KMS-11 (cell line): ENCODE results near the gene COX8A.
A peak's percentile ranks its signal among the peaks of the same experiment; 100 is the strongest.

Experiments
- H2AFZ ChIP-seq: fragments of 200-600 bp; sonication (generic); 2 replicates; pipeline ENCODE4 v1.6.1; 2016; ENCODE audit warnings: antibody characterized with exemption, mixed run types, low read depth
- H3K27ac ChIP-seq: fragments of 200-600 bp; sonication (generic); 2 replicates; pipeline ENCODE4 v1.6.1; 2016; ENCODE audit warnings: mild to moderate bottlenecking, mixed run types
- H3K27me3 ChIP-seq: fragments of 200-600 bp; sonication (generic); 2 replicates; pipeline ENCODE4 v1.6.1; 2017; ENCODE audit warnings: mild to moderate bottlenecking, low read depth, mixed run types, moderate library complexity; ENCODE audit not compliant: insufficient read depth
- H3K36me3 ChIP-seq: fragments of 200-600 bp; sonication (generic); 2 replicates; pipeline ENCODE4 v1.6.1; 2017; ENCODE audit warnings: mild to moderate bottlenecking, mixed run types; ENCODE audit not compliant: insufficient read depth
- H3K4me1 ChIP-seq: fragments of 200-600 bp; sonication (generic); 2 replicates; pipeline ENCODE4 v1.6.1; 2016; ENCODE audit warnings: mild to moderate bottlenecking, low read depth, mixed run types; ENCODE audit not compliant: poor library complexity, severe bottlenecking
- H3K4me2 ChIP-seq: fragments of 200-600 bp; sonication (generic); 2 replicates; pipeline ENCODE4 v1.7.0; 2016; ENCODE audit warnings: mild to moderate bottlenecking, mixed run types
- H3K4me3 ChIP-seq: fragments of 200-600 bp; sonication (generic); IDR thresholded peaks from 2 replicates; pipeline ENCODE4 v1.6.1; 2017; ENCODE audit warnings: low read depth, low read length, mixed read lengths; ENCODE audit not compliant: insufficient read depth
- H3K79me2 ChIP-seq: fragments of 200-600 bp; sonication (generic); 2 replicates; pipeline ENCODE4 v1.6.1; 2016; ENCODE audit warnings: low read depth, mixed run types; ENCODE audit not compliant: insufficient read depth
- H3K9ac ChIP-seq: fragments of 200-600 bp; sonication (generic); 2 replicates; pipeline ENCODE4 v1.6.1; 2016; ENCODE audit warnings: mild to moderate bottlenecking, mixed run types
- H4K20me1 ChIP-seq: fragments of 200-600 bp; sonication (generic); 2 replicates; pipeline ENCODE4 v1.6.1; 2016; ENCODE audit warnings: mild to moderate bottlenecking, mixed run types; ENCODE audit not compliant: insufficient read depth
- CTCF ChIP-seq: fragments of 200-600 bp; sonication (generic); conservative IDR thresholded peaks from 2 replicates; pipeline ENCODE4 v1.6.1; 2017; ENCODE audit warnings: low read depth, mild to moderate bottlenecking, antibody characterized with exemption, low read length, moderate library complexity, mixed read lengths

Gene COX8A

DNA sequence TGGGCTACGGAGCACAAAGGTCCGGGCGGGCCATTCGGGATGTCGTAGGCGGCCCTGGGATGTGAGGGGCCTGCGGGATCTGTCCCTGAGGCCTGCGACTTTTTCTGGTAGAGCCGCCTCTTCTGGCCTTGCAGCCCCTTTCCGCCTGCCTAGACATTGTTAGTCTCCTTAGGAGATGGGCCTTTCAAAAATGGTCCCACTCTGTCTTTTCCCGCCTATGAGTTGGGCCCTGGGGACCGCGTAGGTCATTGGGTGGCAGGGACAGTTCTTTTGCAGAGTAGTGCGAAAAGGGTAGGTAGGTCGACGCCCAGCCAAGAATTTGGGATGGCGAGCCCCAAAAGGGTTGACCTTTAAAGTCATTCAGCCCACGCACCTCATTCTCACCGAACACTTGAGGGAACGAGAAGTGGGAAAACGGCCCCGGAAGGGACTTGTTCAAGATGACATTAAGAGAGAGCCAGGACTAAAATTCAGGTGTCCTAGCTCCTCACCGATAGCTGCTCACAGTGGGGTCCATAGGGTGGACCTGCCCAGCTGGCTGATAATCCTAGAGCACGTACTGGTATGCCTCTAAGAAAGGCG is 12.6 kb downstream of the COX8A start:
- peaks cover 17% of the 10 kb centered on the region for H3K79me2 ChIP-seq
- H3K9ac ChIP-seq = peak overlapping the region; percentile 77; the same call in 1 of the 2 replicates
- H3K27me3 ChIP-seq = no peaks in the 10 kb centered on the region
- H2AFZ ChIP-seq = no peak overlapping the region
- peak overlapping the region; percentile 64; the same call in 1 of the 2 replicates for H3K27ac ChIP-seq
- no peak for TF ChIP-seq CTCF
- H3K4me3 ChIP-seq = no peak overlapping the region
- peaks cover 19% of the 10 kb centered on the region for H3K4me1 ChIP-seq
- no peaks in the 10 kb centered on the region for H3K36me3 ChIP-seq
- peak overlapping the region; percentile 94 for H3K4me2 ChIP-seq
- H4K20me1 ChIP-seq = no peaks in the 10 kb centered on the region

GRCh38 chr11:63991558-63991957 is 17.1 kb downstream of the COX8A start:
- Histone ChIP-seq H3K36me3 (no peaks in the 10 kb centered on the region), H3K79me2 (peaks cover 14% of the 10 kb centered on the region), H4K20me1 (no peaks in the 10 kb centered on the region)

GRCh38 chr11:63993100-63993499 is 18.7 kb downstream of the COX8A start:
- Histone ChIP-seq H2AFZ (no peak overlapping the region), H3K36me3 (no peaks in the 10 kb centered on the region), H4K20me1 (no peaks in the 10 kb centered on the region), H3K27ac (no peak overlapping the region), H3K4me3 (no peak overlapping the region), H3K79me2 (no peaks in the 10 kb centered on the region), H3K9ac (no peak overlapping the region), H3K4me2 (no peak overlapping the region), H3K4me1 (peaks cover under 1% of the 10 kb centered on the region), H3K27me3 (no peaks in the 10 kb centered on the region)
- no peak for TF ChIP-seq CTCF

More at GRCh38 chr11:63991558-63991957, 17.1 kb downstream of the COX8A start:
- peaks cover 13% of the 10 kb centered on the region for H3K4me1 ChIP-seq
- H3K9ac ChIP-seq = no peak overlapping the region
- H3K4me2 ChIP-seq = no peak overlapping the region
- no peak for TF ChIP-seq CTCF
- H3K27ac ChIP-seq = no peak overlapping the region
- H2AFZ ChIP-seq = no peak overlapping the region
- no peak overlapping the region for H3K4me3 ChIP-seq
- no peaks in the 10 kb centered on the region for H3K27me3 ChIP-seq

DNA sequence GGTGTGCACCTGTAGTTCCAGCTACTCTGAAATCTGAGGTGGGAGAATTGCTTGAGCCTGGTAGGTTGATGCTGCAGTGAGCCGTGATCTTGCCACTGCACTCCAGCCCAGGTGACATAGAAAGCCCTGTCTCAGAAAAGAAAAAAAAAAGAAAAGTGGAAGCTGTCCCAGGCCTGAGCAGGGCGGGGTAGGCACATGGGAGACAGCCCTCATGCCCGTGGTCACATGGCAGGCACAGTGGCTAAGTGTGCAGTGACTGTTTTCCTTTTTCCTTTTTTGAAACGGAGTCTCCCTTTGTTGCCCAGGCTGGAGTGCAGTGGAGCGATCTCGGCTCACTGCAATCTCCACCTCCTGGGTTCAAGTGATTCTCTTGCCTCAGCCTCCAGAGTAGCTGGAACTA is 19.6 kb downstream of the COX8A start:
- H4K20me1 ChIP-seq = no peaks in the 10 kb centered on the region
- H3K4me2 ChIP-seq = no peak overlapping the region
- H3K36me3 ChIP-seq = no peaks in the 10 kb centered on the region

More for the DNA sequence above, 19.6 kb downstream of the COX8A start:
- Histone ChIP-seq H2AFZ (no peak overlapping the region), H3K27ac (no peak overlapping the region), H3K4me1 (no peaks in the 10 kb centered on the region), H3K9ac (no peak overlapping the region), H3K79me2 (no peaks in the 10 kb centered on the region), H3K4me3 (no peak overlapping the region), H3K27me3 (no peaks in the 10 kb centered on the region)
- no peak for TF ChIP-seq CTCF
